Endometrium (tissue), 2 donors: Measurements from ENCODE around the gene APOBEC2.
"Not testable (repeated sequence)": the region's sequence is repeated elsewhere in the genome, so short reads cannot be mapped to it uniquely, and the experiment has no call there.

ENCODE experiments used
- FAIRE-seq: peaks from 2 replicates; lab custom pipeline; 2012; peaks lifted over from hg19 to GRCh38; lab: Jason Lieb, UNC
- donor health status: control.
- donor health status: control.

Gene APOBEC2

GRCh38 chr6:41053041-41053440 is at the start of gene APOBEC2:
TSS of gene APOBEC2 (plus strand) at chr6:41053202. CDS start at chr6:41053348, 146 bp downstream.
- no peak for FAIRE-seq

GRCh38 chr6:41006217-41006616 is 46.8 kb upstream of the APOBEC2 start:
- not testable (repeated sequence) for FAIRE-seq

GRCh38 chr6:41006980-41007379 is 46.0 kb upstream of the APOBEC2 start:
- FAIRE-seq = not testable (repeated sequence)

GRCh38 chr6:41008011-41008410 is 45.0 kb upstream of the APOBEC2 start:
- FAIRE-seq = no peak

GRCh38 chr6:41009669-41010068 is 43.3 kb upstream of the APOBEC2 start:
- FAIRE-seq = no peak

- no peak for FAIRE-seq
Measured at GRCh38 chr6:41011673-41012072, 41.3 kb upstream of the APOBEC2 start.

- FAIRE-seq = no peak
Measured at GRCh38 chr6:41013466-41014153, 39.4 kb upstream of the APOBEC2 start.

GRCh38 chr6:41014780-41015179 is 38.2 kb upstream of the APOBEC2 start:
- no peak for FAIRE-seq

GRCh38 chr6:41015860-41016259 is 37.1 kb upstream of the APOBEC2 start:
- FAIRE-seq = not testable (repeated sequence)

GRCh38 chr6:41017663-41018062 is 35.3 kb upstream of the APOBEC2 start:
- no peak for FAIRE-seq

GRCh38 chr6:41021832-41022231 is 31.2 kb upstream of the APOBEC2 start:
- no peak for FAIRE-seq

GRCh38 chr6:41022294-41022693 is 30.7 kb upstream of the APOBEC2 start:
- no peak for FAIRE-seq

GRCh38 chr6:41023114-41023513 is 29.9 kb upstream of the APOBEC2 start:
- FAIRE-seq = no peak

- FAIRE-seq = no peak
Measured at GRCh38 chr6:41025966-41026530, 27.0 kb upstream of the APOBEC2 start.

GRCh38 chr6:41027241-41027640 is 25.8 kb upstream of the APOBEC2 start:
- no peak for FAIRE-seq

- FAIRE-seq = no peak
Measured at GRCh38 chr6:41027799-41028560, 25.0 kb upstream of the APOBEC2 start.

- no peak for FAIRE-seq
Measured at GRCh38 chr6:41028561-41029412, 24.2 kb upstream of the APOBEC2 start.

GRCh38 chr6:41032830-41033229 is 20.2 kb upstream of the APOBEC2 start:
- FAIRE-seq = no peak

- FAIRE-seq = no peak
Measured at GRCh38 chr6:41033776-41034175, 19.2 kb upstream of the APOBEC2 start.

- no peak for FAIRE-seq
Measured at GRCh38 chr6:41036186-41036585, 16.8 kb upstream of the APOBEC2 start.

- no peak for FAIRE-seq
Measured at GRCh38 chr6:41036601-41037000, 16.4 kb upstream of the APOBEC2 start.
